NCI-H524 (cell line): ENCODE results near the gene TRAPPC3L.

ENCODE experiments used
- DNase-seq, 2 experiments: peaks; one replicate each; lab custom pipeline; 2025; lab: John Stamatoyannopoulos, UW

Gene TRAPPC3L

GRCh38 chr6:116557893-116558292, 12.4 kb upstream of the TRAPPC3L start:
- DNase-seq: no peak

DNA sequence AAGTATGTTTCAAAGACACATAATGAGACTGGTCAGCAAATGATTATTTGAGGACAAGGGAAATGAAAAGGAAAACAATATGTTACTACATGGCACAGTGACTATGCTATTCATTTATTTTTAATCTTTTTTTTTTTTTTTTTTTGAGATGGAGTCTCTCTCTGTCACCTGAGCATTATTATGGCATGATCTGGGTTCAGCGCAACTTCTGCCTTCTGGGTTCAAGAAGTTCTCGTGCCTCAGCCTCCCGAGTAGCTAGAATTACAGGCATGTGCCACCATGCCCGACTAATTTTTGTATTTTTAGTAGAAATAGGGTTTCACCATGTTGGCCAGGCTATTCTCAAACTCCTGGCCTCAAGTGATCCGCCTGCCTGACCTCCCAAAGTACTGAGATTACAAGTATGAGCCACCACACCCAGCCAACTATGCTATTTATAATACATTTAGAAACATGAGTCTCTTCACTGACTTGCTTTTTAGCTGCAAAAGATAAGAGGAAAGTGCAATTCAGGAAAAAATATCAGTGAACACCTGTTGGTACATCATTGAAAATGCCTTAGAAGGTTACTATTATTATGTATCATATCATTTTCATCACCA, 11.4 kb upstream of the TRAPPC3L start:
- no peak for DNase-seq

GRCh38 chr6:116556065-116556464, 10.6 kb upstream of the TRAPPC3L start:
- no peak for DNase-seq

DNA sequence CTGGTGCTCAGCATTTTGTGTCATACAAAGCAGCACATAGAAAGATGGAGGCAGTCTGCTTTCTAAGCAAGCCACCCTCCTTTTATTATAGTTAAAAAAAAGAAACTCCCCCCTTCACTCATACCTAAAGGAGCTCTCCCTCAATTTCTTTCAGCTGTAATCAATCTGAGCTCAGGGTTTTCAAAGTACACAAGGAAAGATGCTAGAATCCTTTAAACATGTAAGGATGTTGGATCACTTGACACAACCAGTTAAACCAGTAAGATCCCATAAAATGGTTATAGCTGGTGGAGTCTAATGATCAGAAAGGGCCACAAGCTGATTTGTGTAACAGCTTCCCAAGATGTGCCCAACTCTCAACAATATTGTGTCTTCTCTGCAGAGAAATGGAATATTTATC, 8.0 kb upstream of the TRAPPC3L start, which contains the start of gene CALHM4:
Gene CALHM4, plus strand, starts transcription at position 301 of the 400 bp plus-strand sequence. Its CDS starts 43 bp downstream, at position 344.
- DNase-seq: no peak

- DNase-seq: no peak
These were observed 5.3 kb upstream of the TRAPPC3L start for GRCh38 chr6:116550796-116551195.

DNA sequence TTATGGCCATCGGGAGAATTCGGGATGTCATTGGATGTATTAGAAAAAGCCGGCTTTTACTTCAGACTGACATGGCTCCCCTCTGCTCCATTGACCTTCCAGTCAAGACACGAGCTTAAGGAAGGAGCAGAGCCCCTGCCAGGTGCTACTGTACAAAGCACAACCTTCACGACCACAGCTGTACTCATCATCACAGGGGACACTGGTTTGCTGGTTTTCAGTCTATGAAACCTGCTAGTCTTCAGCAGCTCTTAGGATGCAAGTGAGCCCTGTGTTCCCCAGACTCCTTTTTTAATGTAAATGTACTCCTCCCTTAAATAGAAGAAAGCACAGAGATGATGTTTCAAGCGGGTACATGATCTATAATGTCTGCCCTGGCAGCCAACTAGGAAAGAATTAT, 1.9 kb upstream of the TRAPPC3L start:
- DNase-seq: no peak

DNA sequence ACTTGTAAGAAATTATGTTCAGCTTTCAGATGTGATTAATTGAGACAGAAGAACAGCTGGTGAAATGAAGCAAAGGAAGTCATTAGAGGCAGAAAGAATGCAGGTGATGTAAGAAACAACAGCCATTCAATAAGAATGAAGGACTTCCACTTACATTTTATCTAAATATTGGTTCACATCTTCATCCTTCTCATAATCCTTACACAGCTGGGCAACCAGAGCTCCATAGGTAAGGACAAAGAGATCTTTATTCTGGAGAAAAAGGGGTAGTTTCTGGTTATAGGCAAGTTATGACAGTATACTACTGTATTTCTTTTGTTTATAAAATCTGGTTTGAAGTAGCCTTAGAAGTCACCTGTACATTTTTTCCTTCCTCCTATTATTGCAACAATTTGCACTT, 2.3 kb downstream of the TRAPPC3L start:
- DNase-seq: peak in 1 of 2 experiments; percentile 24

GRCh38 chr6:116542426-116542825, 3.1 kb downstream of the TRAPPC3L start:
- no peak for DNase-seq

DNA sequence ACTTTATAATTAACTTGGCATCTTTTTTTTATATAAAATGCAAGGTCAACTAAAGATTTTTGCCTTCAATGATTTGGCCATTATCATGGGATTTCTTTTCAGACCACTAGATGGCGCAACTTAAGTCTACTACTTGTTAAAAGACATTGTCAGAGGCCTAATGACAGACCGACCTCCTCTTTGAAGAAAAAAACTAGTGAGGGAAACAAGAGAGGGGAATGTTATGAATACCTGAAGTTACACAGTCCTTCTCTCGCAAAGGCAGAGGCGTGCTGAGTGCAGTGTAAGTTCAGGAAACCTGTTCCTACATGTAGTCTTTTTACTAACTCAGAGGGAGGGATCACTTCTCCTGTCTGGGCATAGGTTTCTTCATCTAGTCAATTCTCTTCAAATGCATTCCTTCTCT, 9.3 kb downstream of the TRAPPC3L start:
- DNase-seq: peak in 1 of 2 experiments; percentile 54

DNA sequence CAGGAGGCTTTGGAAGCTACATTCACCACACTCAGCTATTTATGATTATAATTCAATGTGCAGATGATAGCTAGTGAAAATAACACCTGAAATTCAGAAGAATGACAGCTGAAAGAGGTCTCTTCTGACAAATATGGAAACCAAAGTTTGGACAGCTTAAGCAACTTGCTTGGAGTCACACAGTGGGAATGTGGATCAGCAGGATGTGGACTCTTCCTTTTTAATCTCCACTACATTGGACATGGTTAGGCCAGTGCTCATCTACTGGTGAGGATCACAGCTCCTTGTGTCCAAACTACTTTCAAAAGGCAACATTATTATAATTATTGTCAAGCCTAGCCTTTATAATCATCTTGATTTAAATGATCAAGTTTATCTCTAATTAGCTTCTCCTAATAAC, 10.4 kb downstream of the TRAPPC3L start:
- DNase-seq: no peak

DNA sequence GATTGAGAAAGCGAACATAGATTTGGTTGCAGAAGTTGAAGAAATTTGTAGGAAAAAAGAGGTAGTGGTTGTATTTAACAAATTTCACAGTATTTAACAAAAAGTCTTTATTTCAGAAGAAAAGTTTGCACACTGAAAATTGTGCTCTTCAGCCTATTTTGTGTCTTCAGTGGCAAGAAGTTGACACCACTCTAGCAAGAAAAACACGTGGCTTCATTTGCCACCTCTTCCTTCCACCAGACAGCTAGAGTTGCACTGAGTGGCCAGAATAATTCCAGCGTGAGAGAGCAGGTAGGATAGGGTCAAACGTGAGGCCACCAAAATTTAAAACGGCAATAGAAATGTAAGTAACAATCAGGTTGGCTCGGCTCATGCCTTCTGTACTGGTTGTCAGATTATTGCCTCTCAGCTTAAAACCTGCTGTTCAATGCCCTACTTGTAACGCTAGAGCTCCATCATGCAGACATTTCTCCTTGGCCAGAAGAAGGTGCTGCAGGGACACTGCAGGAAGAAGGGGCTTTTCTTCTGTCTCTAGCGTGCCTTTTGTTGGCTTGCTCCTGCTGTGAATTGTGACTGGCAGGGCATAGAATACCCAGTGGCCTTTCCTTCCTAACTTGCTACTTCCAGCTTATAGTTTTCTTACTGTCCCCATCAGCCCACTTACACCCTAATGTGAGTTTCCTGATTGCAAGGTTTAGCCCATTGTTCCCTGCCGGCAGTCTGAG, 12.1 kb downstream of the TRAPPC3L start:
- DNase-seq: peak in 1 of 2 experiments; percentile 34

- peak in 1 of 2 experiments; percentile 55 for DNase-seq
These were observed 13.6 kb downstream of the TRAPPC3L start for GRCh38 chr6:116531675-116532570.

DNA sequence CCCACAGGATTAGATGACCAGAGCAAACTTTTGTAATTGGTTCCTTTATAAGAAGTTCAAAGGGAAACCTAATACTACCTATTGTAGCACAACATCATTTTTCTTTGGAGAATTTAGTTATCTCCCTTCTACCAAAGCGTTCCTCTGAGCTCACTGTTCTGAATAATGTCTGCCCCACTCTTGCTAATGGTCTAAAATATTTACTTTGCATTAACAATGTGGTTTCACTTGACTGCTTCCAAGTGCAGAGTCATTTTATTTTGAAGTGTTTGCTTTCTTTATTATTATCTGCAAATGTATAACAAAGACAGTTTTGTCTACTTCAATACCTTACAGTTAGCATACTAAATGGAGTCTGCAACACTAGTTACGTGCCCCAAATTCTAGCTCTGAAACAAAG, 15.0 kb downstream of the TRAPPC3L start:
- no peak for DNase-seq

DNA sequence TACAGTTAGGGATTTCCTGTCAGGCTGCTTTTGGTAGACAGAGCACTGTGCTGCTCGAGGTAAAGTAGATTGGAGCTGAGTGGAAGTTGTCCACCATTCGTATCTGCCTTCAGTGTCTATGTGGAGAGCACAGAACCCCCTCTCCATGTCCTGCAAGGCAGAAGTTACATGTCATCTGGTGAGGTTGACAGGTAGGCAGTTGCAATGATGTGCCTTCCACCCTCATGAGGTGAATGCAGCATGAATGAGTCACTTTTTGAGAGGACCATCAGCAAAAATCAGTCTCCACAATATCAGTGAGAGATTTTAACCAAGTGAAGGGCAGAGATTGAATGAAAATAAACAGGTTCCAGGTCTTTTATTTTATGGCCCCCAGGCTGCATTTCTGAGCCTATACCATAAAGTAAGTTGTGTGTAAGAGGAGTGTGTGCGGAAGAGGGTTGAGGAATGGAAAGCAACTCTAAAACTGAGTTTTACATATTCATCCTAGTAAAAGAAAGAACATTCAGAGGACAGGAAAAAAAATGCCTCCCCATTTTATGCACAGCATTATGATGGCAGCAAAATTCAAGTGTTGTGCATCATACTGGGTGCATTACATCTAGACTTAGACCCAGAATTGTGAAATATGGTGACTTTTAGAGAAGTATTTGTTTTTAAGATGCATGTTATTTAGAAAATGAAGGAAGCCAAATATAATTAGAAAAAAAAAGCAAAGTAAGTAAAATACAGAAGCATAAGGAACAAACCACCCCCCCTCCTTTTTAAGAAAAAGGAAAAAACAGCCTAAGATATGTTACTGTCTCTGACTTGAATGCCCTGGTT, 15.8 kb downstream of the TRAPPC3L start:
- no peak for DNase-seq

GRCh38 chr6:116528780-116529179, 16.7 kb downstream of the TRAPPC3L start:
- no peak for DNase-seq

DNA sequence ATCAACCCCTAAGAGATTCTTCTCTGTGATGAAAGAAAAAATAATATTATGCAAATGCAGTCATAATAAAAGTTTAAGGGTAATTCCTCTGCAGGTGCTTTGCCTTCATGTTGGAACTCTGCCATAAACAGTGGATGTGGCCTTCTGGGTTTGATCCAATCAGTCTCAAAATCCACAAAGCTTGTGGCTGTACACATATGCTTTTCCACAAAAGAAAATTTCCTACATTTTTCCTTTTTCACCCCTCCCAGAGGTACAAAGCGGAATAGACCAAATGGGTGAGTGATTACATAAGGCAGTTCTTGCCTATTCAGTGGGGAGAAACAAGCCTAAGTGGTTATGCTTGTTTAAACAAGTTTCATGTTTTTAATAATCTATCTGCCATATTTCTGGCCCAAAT, 17.4 kb downstream of the TRAPPC3L start:
- no peak for DNase-seq

DNA sequence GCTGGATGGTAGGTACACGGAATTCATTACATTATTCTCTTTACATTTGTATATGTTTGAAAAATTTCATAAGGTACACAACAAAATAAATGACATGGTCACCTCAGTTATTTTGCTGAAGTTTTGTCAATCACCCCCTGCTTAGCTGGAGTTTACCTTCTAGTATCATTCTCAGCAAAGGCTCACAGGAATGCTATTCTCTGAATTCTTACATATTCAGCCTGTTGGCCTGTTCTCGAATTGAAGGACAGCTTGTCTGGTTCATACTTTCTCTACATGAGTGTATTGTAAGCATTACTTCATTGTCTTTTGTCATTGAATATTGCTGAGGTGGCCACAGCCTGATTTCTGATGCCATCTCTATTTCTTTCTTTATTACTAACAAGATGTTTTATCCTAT, 21.2 kb downstream of the TRAPPC3L start:
- DNase-seq: no peak

- DNase-seq: no peak
These were observed 22.6 kb downstream of the TRAPPC3L start for GRCh38 chr6:116522896-116523295.

DNA sequence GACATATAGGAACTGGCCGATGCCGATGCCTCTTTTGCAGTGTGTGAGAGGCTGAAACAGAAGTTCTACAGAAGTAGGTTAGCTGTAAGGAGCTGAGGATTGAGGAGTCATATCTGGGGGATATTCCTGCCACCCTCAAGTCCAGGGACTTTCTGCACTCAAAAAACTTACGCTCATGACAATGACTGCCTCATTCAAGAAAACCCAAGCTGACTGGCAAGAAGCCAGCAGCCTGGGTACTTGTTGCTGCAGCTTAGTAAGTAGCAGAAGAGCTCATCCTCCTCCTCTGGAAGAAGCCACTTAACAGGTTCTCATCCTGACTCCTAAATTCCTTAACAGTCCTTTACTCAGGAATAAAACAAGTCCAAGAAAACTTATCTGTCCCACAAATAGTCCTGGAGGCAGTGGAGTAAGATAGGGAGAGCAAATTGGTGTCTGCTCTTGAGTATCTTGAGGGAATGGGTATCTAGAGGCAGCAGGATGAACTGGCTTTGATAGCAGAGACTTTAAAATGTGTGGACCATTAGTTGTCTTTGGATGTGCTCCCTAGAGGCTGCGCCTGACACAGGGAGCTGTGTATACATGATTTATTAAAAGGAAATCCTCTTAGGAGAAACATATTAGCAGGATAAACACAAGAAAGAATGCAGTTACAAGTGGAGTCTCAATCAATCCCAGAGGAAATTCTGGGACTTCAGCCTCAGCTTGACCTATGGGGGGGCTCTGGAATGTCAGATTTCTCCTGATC, 26.7 kb downstream of the TRAPPC3L start:
- DNase-seq: peak in 1 of 2 experiments; percentile 38

- DNase-seq: no peak
These were observed 30.3 kb downstream of the TRAPPC3L start for GRCh38 chr6:116515141-116515540.

GRCh38 chr6:116514111-116514510, 31.4 kb downstream of the TRAPPC3L start:
- DNase-seq: no peak
